RWPE2 (cell line): ENCODE measurements around the gene LAPTM4A.

Experiments used
- ATAC-seq: fragments of 200-7000 bp; cut with Tn5 transposase; 3 replicates; pipeline ENCODE4 v1.9.1; 2021; ENCODE audit warnings: low read depth
- DNase-seq: peaks from one replicate; pipeline ENCODE4 v3.0.0-alpha.2; 2020; ENCODE audit warnings: low spot score
- H3K27ac ChIP-seq: fragments of 450-650 bp; 2 replicates; pipeline ENCODE4 v1.5.1; 2017; ENCODE audit warnings: mild to moderate bottlenecking; ENCODE audit not compliant: poor library complexity, severe bottlenecking
- H3K27me3 ChIP-seq: fragments of 250-450 bp; sonication (Bioruptor Pico); 2 replicates; pipeline ENCODE4 v1.5.1; 2021; ENCODE audit warnings: mild to moderate bottlenecking, moderate library complexity; ENCODE audit not compliant: insufficient read depth, poor library complexity, severe bottlenecking
- H3K36me3 ChIP-seq: fragments of 250-450 bp; sonication (Bioruptor Pico); 2 replicates; pipeline ENCODE4 v1.5.1; 2020; ENCODE audit warnings: low read depth, mild to moderate bottlenecking, moderate library complexity
- H3K4me1 ChIP-seq: fragments of 250-450 bp; sonication (Bioruptor Pico); 2 replicates; pipeline ENCODE4 v1.5.1; 2021; ENCODE audit warnings: mild to moderate bottlenecking, moderate library complexity; ENCODE audit not compliant: insufficient read depth, poor library complexity, severe bottlenecking
- H3K4me3 ChIP-seq: fragments of 250-450 bp; sonication (Bioruptor Pico); 2 replicates; pipeline ENCODE4 v1.5.1; 2021; ENCODE audit warnings: mild to moderate bottlenecking, moderate library complexity; ENCODE audit not compliant: severe bottlenecking
- H3K9me3 ChIP-seq: fragments of 250-450 bp; sonication (Bioruptor Pico); 2 replicates; pipeline ENCODE4 v1.5.1; 2021; ENCODE audit warnings: mild to moderate bottlenecking, moderate library complexity; ENCODE audit not compliant: severe bottlenecking
- CTCF ChIP-seq: fragments of 450-650 bp; IDR thresholded peaks from one replicate; pipeline ENCODE4 v1.5.1; 2017; ENCODE audit warnings: mild to moderate bottlenecking, moderate library complexity; ENCODE audit not compliant: poor library complexity, severe bottlenecking

The LAPTM4A gene

GRCh38 chr2:19991895-19992294 is 59.5 kb downstream of the LAPTM4A start:
- Histone ChIP-seq H3K4me3 (no peak overlapping the region), H3K27ac (no peak overlapping the region), H3K36me3 (peaks cover 3% of the 10 kb centered on the region; the same call in 1 of the 2 replicates), H3K4me1 (peaks cover 11% of the 10 kb centered on the region), H3K9me3 (no peaks in the 10 kb centered on the region), H3K27me3 (no peaks in the 10 kb centered on the region)
- ATAC-seq (no peak), DNase-seq (no peak)
- TF ChIP-seq CTCF: no peak

GRCh38 chr2:19990416-19990728 is 61.1 kb downstream of the LAPTM4A start:
- DNase-seq (no peak), ATAC-seq (no peak; the same call in 2 of the 3 replicates)
- Histone ChIP-seq H3K4me1 (peaks cover 11% of the 10 kb centered on the region), H3K36me3 (peaks cover 3% of the 10 kb centered on the region; the same call in 1 of the 2 replicates), H3K4me3 (peak overlapping the region; percentile 59), H3K27ac (peak overlapping the region; percentile 28), H3K27me3 (no peaks in the 10 kb centered on the region), H3K9me3 (no peaks in the 10 kb centered on the region)
- no peak for TF ChIP-seq CTCF

GRCh38 chr2:19989667-19990415 is 61.6 kb downstream of the LAPTM4A start, which contains the start of gene WDR35:
TSS of gene WDR35 (minus strand) at chr2:19990105. CDS start at chr2:19990015, 90 bp downstream.
- Histone ChIP-seq H3K27ac (peak within 1 kb of the TSS; percentile 28), H3K4me3 (peak within 1 kb of the TSS; percentile 59), H3K36me3 (peaks cover 3% of the 10 kb centered on the region), H3K4me1 (peaks cover 11% of the 10 kb centered on the region), H3K9me3 (no peaks in the 10 kb centered on the region), H3K27me3 (no peaks in the 10 kb centered on the region)
- peak; percentile 92 for ATAC-seq
- no peak for TF ChIP-seq CTCF
- DNase-seq: peak; percentile 94

GRCh38 chr2:19989342-19989666 is 62.1 kb downstream of the LAPTM4A start:
- H3K27ac ChIP-seq: peak overlapping the region; percentile 28
- peak; percentile 8; the same call in 1 of the 3 replicates for ATAC-seq
- no peak for TF ChIP-seq CTCF
- no peaks in the 10 kb centered on the region for H3K9me3 ChIP-seq
- no peak for DNase-seq
- H3K36me3 ChIP-seq: peaks cover 8% of the 10 kb centered on the region
- no peaks in the 10 kb centered on the region for H3K27me3 ChIP-seq
- H3K4me1 ChIP-seq: peaks cover 11% of the 10 kb centered on the region
- peak overlapping the region; percentile 59 for H3K4me3 ChIP-seq

GRCh38 chr2:19988600-19988999 is 62.8 kb downstream of the LAPTM4A start:
- Histone ChIP-seq H3K36me3 (peaks cover 11% of the 10 kb centered on the region), H3K4me1 (peaks cover 11% of the 10 kb centered on the region), H3K27ac (no peak overlapping the region), H3K27me3 (no peaks in the 10 kb centered on the region), H3K4me3 (peak overlapping the region; percentile 59), H3K9me3 (no peaks in the 10 kb centered on the region)
- ATAC-seq (no peak), DNase-seq (no peak)
- TF ChIP-seq CTCF: no peak
